Neural cell (in vitro differentiated cells): Measurements from ENCODE around the gene YWHAB.

Source experiments
- CTCF ChIP-seq: fragments of 450-650 bp; IDR thresholded peaks from 2 replicates; pipeline ENCODE4 v1.5.1; 2014; ENCODE audit warnings: antibody characterized with exemption, mild to moderate bottlenecking, moderate library complexity; ENCODE audit not compliant: poor library complexity, severe bottlenecking
- EZH2 ChIP-seq: fragments of 200-600, 300-800 bp; shearing (Covaris generic), sonication (generic); IDR thresholded peaks from 2 replicates; pipeline ENCODE4 v1.6.1; 2014; ENCODE audit warnings: antibody characterized with exemption, low read length, borderline replicate concordance, mild to moderate bottlenecking; ENCODE audit not compliant: insufficient read depth, poor library complexity, severe bottlenecking
- POLR2AphosphoS5 ChIP-seq: IDR thresholded peaks from 2 replicates; pipeline ENCODE4 v1.6.1; 2012
- RAD21 ChIP-seq: fragments of 450-650 bp; conservative IDR thresholded peaks from 2 replicates; pipeline ENCODE4 v1.6.1; 2014; ENCODE audit warnings: antibody characterized with exemption, mild to moderate bottlenecking, moderate library complexity
- TAF1 ChIP-seq: IDR thresholded peaks from 2 replicates; pipeline ENCODE4 v1.6.1; 2012; ENCODE audit warnings: low read depth

GRCh38 chr20:44946271-44946852 lies 60.9 kb downstream of the YWHAB start:
- TF ChIP-seq POLR2AphosphoS5 (no peak), CTCF (no peak), TAF1 (no peak), EZH2 (no peak), RAD21 (no peak)
